ENCODE measurements around the gene POC1A. TPM values are rescaled to one million over a fixed set of nuclear protein-coding genes. Genes with fewer than 3 reads are reported as not detected.

The POC1A gene
- polyA plus RNA-seq, 2 donors = 1.7 to 5.2 TPM

DNA sequence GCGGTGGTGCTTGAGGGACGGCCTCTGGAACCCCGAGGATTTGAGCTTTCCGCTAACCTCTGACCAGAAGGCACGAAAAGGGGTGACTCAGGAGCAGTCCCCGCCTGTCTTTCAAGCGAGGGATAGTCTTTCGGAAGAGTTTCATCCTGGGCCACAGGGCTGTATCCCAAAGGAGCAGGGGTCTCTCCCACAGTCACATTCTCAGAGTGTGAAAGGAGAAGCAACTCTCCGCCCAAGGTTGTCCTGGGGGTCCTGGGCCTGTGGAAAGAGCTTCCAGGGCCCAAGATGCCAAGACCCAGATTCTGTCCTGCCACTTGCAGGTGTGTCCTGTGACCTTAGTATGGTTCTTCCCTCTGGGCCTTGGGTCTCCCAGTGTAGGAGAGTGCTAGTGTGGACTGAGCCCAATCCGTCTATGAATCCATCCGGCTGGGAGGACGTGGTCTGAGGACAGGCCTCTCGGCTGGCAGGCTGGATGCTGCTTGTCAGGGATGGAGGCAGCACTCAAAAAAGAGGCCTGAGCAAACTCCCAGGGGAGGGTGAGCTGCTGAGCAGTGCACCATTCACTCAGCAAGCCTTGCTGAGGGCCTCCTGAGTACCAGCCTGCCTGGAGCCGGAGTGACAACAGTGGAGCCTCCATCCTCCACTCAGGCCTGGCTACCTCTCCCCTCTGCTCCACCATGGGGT lies 96.3 kb downstream of the POC1A start:
- WGBS, 2 donors = 54 to 63% methylated on average over 14 of the region's 14 CpGs
- peaks cover 0 to 7% of the 10 kb centered on the region in 2 donors for H3K36me3 ChIP-seq (ENCODE audit: control insufficient read depth in 2 of 2, insufficient read depth in 2 of 2, low read length in 1 of 2)
- H3K27ac ChIP-seq (ENCODE audit: low read depth in 2 of 2, low read length in 1 of 2) = peak overlapping the region; percentile 73 to 95
- peak overlapping the region; percentile 24 to 26 for H3K4me3 ChIP-seq (ENCODE audit: low read depth in 1 of 2, low read length in 2 of 2)
- peaks cover 8 to 44% of the 10 kb centered on the region in 2 donors for H3K4me1 ChIP-seq (ENCODE audit: control insufficient read depth in 2 of 2, insufficient read depth in 2 of 2, low read length in 1 of 2)
- H3K27me3 ChIP-seq (ENCODE audit: control insufficient read depth in 1 of 2, insufficient read depth in 2 of 2, low read length in 2 of 2) = no peaks in the 10 kb centered on the region
- no peaks in the 10 kb centered on the region for H3K9me3 ChIP-seq (ENCODE audit: control insufficient read depth in 2 of 2, insufficient read depth in 1 of 2, low read depth in 1 of 2, low read length in 1 of 2)

- Histone ChIP-seq H3K4me1 (ENCODE audit: control insufficient read depth in 2 of 2, insufficient read depth in 2 of 2, low read length in 1 of 2) (peaks cover 8 to 48% of the 10 kb centered on the region in 2 donors), H3K36me3 (ENCODE audit: control insufficient read depth in 2 of 2, insufficient read depth in 2 of 2, low read length in 1 of 2) (peaks cover 0 to 12% of the 10 kb centered on the region in 2 donors), H3K4me3 (ENCODE audit: low read depth in 1 of 2, low read length in 2 of 2) (peak overlapping the region; percentile 59 to 91), H3K27me3 (ENCODE audit: control insufficient read depth in 1 of 2, insufficient read depth in 2 of 2, low read length in 2 of 2) (no peaks in the 10 kb centered on the region), H3K9me3 (ENCODE audit: control insufficient read depth in 2 of 2, insufficient read depth in 1 of 2, low read depth in 1 of 2, low read length in 1 of 2) (no peaks in the 10 kb centered on the region), H3K27ac (ENCODE audit: low read depth in 2 of 2, low read length in 1 of 2) (peak overlapping the region; percentile 97 to 99)
- 0 to 1% methylated on average over 55 of the region's 55 CpGs for WGBS, 2 donors
Observed at GRCh38 chr3:52056968-52057811, 97.0 kb downstream of the POC1A start.

DNA sequence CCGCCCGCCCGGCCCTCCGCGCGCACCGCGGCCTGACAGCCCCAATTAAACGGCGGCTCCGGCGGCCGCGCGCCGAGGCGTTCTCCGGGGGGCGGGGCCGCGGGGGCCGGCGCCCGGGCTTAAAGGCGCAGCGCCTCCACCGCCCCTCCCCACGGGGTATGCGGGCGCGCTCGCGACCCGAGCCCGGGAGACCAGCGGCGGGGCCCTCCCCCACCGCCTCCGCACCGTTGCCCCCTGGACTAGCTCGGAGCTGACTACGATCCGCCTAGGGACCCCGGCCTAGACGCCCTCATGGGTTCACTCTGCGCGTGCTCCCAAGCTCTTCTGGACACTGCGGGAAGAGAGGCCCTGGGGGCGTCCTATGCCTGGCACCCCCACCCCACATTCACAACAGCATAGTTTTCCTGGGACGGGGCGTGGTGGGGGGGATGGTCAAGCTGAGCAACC lies 97.7 kb downstream of the POC1A start, which contains the start of gene DUSP7:
Gene DUSP7 (minus strand): TSS at position 51 of the 447 bp plus-strand sequence. CDS start 205 bp downstream, outside the sequence.
- Histone ChIP-seq H3K9me3 (ENCODE audit: control insufficient read depth in 2 of 2, insufficient read depth in 1 of 2, low read depth in 1 of 2, low read length in 1 of 2) (no peaks in the 10 kb centered on the region), H3K36me3 (ENCODE audit: control insufficient read depth in 2 of 2, insufficient read depth in 2 of 2, low read length in 1 of 2) (peaks cover 0 to 18% of the 10 kb centered on the region in 2 donors), H3K4me3 (ENCODE audit: low read depth in 1 of 2, low read length in 2 of 2) (peak within 1 kb of the TSS; percentile 82 to 91), H3K4me1 (ENCODE audit: control insufficient read depth in 2 of 2, insufficient read depth in 2 of 2, low read length in 1 of 2) (peaks cover 9 to 49% of the 10 kb centered on the region in 2 donors), H3K27ac (ENCODE audit: low read depth in 2 of 2, low read length in 1 of 2) (peak within 1 kb of the TSS; percentile 97 to 99), H3K27me3 (ENCODE audit: control insufficient read depth in 1 of 2, insufficient read depth in 2 of 2, low read length in 2 of 2) (no peaks in the 10 kb centered on the region)
- 0 to 1% methylated on average over 39 to 51 of the region's 51 CpGs for WGBS, 2 donors

DNA sequence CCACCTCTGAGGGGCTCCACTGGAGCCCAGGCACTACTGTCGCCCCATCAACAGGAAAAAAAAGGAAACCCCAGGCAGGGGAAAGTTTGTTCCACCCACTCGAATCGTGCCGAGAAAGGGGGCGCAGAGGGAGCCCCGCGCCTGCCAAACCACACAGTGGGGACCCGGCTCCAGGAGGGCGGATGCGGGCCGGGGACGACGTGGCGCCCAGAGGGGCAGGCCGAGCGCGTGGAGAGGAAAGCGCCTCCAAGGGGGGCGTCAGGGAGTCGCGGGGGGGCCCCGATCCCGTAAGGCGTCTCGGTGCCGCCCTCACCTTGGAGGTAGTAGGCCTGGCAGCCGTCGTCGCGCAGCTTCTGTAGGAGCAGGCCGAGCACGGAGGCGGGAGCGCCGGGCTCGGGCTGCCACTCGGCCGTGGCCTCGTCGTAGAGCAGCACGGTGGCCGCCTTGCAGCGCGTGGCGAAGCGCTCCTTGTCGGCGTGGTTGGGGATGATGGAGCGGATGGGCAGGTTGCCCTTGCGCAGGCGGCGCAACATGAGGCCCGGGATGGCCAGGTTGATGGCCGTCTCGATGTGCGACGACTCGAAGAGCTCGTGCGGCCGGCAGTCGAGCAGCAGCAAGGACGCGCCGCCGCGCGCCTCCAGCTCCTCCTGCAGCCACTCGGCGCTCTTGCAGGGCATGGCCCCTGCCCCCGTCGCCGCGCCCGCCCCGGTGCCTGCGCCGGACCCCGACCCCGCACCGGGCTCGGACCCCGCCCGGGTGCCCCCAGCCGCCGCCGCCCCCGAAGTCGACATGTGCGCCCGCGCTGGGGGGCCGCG lies 98.5 kb downstream of the POC1A start:
- Histone ChIP-seq H3K9me3 (ENCODE audit: control insufficient read depth in 2 of 2, insufficient read depth in 1 of 2, low read depth in 1 of 2, low read length in 1 of 2) (no peaks in the 10 kb centered on the region), H3K27ac (ENCODE audit: low read depth in 2 of 2, low read length in 1 of 2) (peak overlapping the region; percentile 97 to 99), H3K4me1 (ENCODE audit: control insufficient read depth in 2 of 2, insufficient read depth in 2 of 2, low read length in 1 of 2) (peaks cover 9 to 52% of the 10 kb centered on the region in 2 donors), H3K27me3 (ENCODE audit: control insufficient read depth in 1 of 2, insufficient read depth in 2 of 2, low read length in 2 of 2) (no peaks in the 10 kb centered on the region), H3K4me3 (ENCODE audit: low read depth in 1 of 2, low read length in 2 of 2) (peak overlapping the region; percentile 82 to 91), H3K36me3 (ENCODE audit: control insufficient read depth in 2 of 2, insufficient read depth in 2 of 2, low read length in 1 of 2) (peaks cover under 1 to 26% of the 10 kb centered on the region in 2 donors)
- 0 to 1% methylated on average over 70 to 94 of the region's 94 CpGs for WGBS, 2 donors

GRCh38 chr3:52054661-52055511 lies 99.3 kb downstream of the POC1A start:
- Histone ChIP-seq H3K9me3 (ENCODE audit: control insufficient read depth in 2 of 2, insufficient read depth in 1 of 2, low read depth in 1 of 2, low read length in 1 of 2) (no peaks in the 10 kb centered on the region), H3K27ac (ENCODE audit: low read depth in 2 of 2, low read length in 1 of 2) (peak overlapping the region; percentile 97 to 99), H3K27me3 (ENCODE audit: control insufficient read depth in 1 of 2, insufficient read depth in 2 of 2, low read length in 2 of 2) (no peaks in the 10 kb centered on the region), H3K36me3 (ENCODE audit: control insufficient read depth in 2 of 2, insufficient read depth in 2 of 2, low read length in 1 of 2) (peaks cover 4 to 33% of the 10 kb centered on the region in 2 donors), H3K4me1 (ENCODE audit: control insufficient read depth in 2 of 2, insufficient read depth in 2 of 2, low read length in 1 of 2) (peaks cover 8 to 49% of the 10 kb centered on the region in 2 donors), H3K4me3 (ENCODE audit: low read depth in 1 of 2, low read length in 2 of 2) (peak overlapping the region; percentile 82 to 91)
- WGBS, 2 donors = 3 to 10% methylated on average over 24 to 26 of the region's 26 CpGs

- Histone ChIP-seq H3K4me1 (ENCODE audit: control insufficient read depth in 2 of 2, insufficient read depth in 2 of 2, low read length in 1 of 2) (peaks cover 8 to 49% of the 10 kb centered on the region in 2 donors), H3K27me3 (ENCODE audit: control insufficient read depth in 1 of 2, insufficient read depth in 2 of 2, low read length in 2 of 2) (no peaks in the 10 kb centered on the region), H3K36me3 (ENCODE audit: control insufficient read depth in 2 of 2, insufficient read depth in 2 of 2, low read length in 1 of 2) (peaks cover 4 to 41% of the 10 kb centered on the region in 2 donors), H3K9me3 (ENCODE audit: control insufficient read depth in 2 of 2, insufficient read depth in 1 of 2, low read depth in 1 of 2, low read length in 1 of 2) (no peaks in the 10 kb centered on the region), H3K27ac (ENCODE audit: low read depth in 2 of 2, low read length in 1 of 2) (peak overlapping the region; percentile 97 to 99), H3K4me3 (ENCODE audit: low read depth in 1 of 2, low read length in 2 of 2) (peak overlapping the region; percentile 82 to 91)
- 40 to 52% methylated on average over 31 of the region's 31 CpGs for WGBS, 2 donors
Observed at GRCh38 chr3:52053307-52054304, 100.6 kb downstream of the POC1A start.

GRCh38 chr3:52052831-52053306 lies 101.4 kb downstream of the POC1A start:
- peak overlapping the region; percentile 97 to 99 for H3K27ac ChIP-seq (ENCODE audit: low read depth in 2 of 2, low read length in 1 of 2)
- no peaks in the 10 kb centered on the region for H3K27me3 ChIP-seq (ENCODE audit: control insufficient read depth in 1 of 2, insufficient read depth in 2 of 2, low read length in 2 of 2)
- WGBS, 2 donors = 6 to 25% methylated on average over 10 of the region's 10 CpGs
- H3K4me1 ChIP-seq (ENCODE audit: control insufficient read depth in 2 of 2, insufficient read depth in 2 of 2, low read length in 1 of 2) = peaks cover 8 to 50% of the 10 kb centered on the region in 2 donors
- peaks cover 4 to 41% of the 10 kb centered on the region in 2 donors for H3K36me3 ChIP-seq (ENCODE audit: control insufficient read depth in 2 of 2, insufficient read depth in 2 of 2, low read length in 1 of 2)
- H3K4me3 ChIP-seq (ENCODE audit: low read depth in 1 of 2, low read length in 2 of 2) = peak overlapping the region; percentile 40 to 82
- H3K9me3 ChIP-seq (ENCODE audit: control insufficient read depth in 2 of 2, insufficient read depth in 1 of 2, low read depth in 1 of 2, low read length in 1 of 2) = no peaks in the 10 kb centered on the region

- Histone ChIP-seq H3K4me1 (ENCODE audit: control insufficient read depth in 2 of 2, insufficient read depth in 2 of 2, low read length in 1 of 2) (peaks cover 8 to 59% of the 10 kb centered on the region in 2 donors), H3K27me3 (ENCODE audit: control insufficient read depth in 1 of 2, insufficient read depth in 2 of 2, low read length in 2 of 2) (no peaks in the 10 kb centered on the region), H3K36me3 (ENCODE audit: control insufficient read depth in 2 of 2, insufficient read depth in 2 of 2, low read length in 1 of 2) (peaks cover 4 to 41% of the 10 kb centered on the region in 2 donors), H3K27ac (ENCODE audit: low read depth in 2 of 2, low read length in 1 of 2) (peak overlapping the region; percentile 97 to 99), H3K4me3 (ENCODE audit: low read depth in 1 of 2, low read length in 2 of 2) (no peak overlapping the region), H3K9me3 (ENCODE audit: control insufficient read depth in 2 of 2, insufficient read depth in 1 of 2, low read depth in 1 of 2, low read length in 1 of 2) (no peaks in the 10 kb centered on the region)
- WGBS, 2 donors = 68 to 71% methylated on average over 8 of the region's 8 CpGs
Observed at GRCh38 chr3:52051444-52051843, 102.8 kb downstream of the POC1A start.
